GM13977 (cell line): Measurements from ENCODE around the gene MOCS2.

Experiments used
- DNase-seq: peaks from one replicate; pipeline ENCODE4 v3.0.0; 2012; ENCODE audit warnings: low spot score
- in situ Hi-C: fragments of 300-500 bp; cut with MboI; formaldehyde crosslinking; loops from one replicate; pipeline ENCODE4 v1.12.0; 2022; ENCODE audit warnings: low sequenced_read_pairs, low pct_unique_long_range_greater_than_20kb, mixed read lengths, inconsistent platforms; ENCODE audit not compliant: unreplicated experiment
- TF ChIP-seq, protein P1 (sequence below): IDR thresholded peaks from 2 replicates; pipeline ENCODE4 v1.5.1; 2012; ENCODE audit warnings: mild to moderate bottlenecking, control low read depth; ENCODE audit not compliant: insufficient read depth; ENCODE audit errors: extremely low read depth, missing control alignments

MOCS2 gene

DNA sequence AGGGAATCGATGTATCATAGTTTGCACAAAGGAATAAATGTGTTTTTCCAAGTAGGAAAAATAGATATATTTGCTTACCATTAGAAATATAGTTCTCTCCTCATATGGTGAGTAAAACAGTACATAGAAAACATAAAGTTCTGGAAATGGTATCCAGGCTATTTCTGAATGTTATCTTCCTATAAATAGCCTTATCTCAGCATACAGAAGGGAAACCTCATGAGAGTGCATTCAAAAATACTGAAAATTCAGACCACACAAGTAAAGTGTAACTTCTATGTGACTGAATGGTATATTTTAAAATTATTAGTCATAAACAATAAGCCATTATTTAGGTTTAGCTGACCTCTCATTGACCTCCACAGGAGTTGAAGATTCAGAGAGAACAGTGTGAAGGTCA is 43.5 kb downstream of the MOCS2 start:
- in situ Hi-C loops = no loop called here

DNA sequence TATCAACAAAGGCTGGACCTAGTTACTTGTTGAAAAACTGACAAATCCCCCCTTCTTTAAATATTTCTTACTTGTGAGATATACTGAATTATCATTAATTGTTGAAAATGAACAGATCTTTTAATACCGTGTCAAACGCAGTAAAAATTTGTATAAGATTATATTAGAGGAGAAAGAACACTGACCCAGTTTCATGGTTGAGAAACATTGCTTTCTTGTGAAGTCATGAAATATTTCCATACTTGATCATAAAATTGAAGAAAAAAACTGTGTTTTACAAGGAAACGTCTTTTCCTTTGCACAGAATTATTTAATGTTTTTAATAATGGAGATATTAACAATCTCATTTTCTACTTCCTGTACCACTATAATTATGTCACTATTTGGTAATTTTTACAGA is 45.8 kb downstream of the MOCS2 start:
- in situ Hi-C loops = no loop called here
- TF ChIP-seq, protein P1, sequence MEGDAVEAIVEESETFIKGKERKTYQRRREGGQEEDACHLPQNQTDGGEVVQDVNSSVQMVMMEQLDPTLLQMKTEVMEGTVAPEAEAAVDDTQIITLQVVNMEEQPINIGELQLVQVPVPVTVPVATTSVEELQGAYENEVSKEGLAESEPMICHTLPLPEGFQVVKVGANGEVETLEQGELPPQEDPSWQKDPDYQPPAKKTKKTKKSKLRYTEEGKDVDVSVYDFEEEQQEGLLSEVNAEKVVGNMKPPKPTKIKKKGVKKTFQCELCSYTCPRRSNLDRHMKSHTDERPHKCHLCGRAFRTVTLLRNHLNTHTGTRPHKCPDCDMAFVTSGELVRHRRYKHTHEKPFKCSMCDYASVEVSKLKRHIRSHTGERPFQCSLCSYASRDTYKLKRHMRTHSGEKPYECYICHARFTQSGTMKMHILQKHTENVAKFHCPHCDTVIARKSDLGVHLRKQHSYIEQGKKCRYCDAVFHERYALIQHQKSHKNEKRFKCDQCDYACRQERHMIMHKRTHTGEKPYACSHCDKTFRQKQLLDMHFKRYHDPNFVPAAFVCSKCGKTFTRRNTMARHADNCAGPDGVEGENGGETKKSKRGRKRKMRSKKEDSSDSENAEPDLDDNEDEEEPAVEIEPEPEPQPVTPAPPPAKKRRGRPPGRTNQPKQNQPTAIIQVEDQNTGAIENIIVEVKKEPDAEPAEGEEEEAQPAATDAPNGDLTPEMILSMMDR = no peak
- no peak for DNase-seq

More for the DNA sequence above, 43.5 kb downstream of the MOCS2 start:
- TF ChIP-seq, protein P1 = no peak
- DNase-seq = no peak

DNA sequence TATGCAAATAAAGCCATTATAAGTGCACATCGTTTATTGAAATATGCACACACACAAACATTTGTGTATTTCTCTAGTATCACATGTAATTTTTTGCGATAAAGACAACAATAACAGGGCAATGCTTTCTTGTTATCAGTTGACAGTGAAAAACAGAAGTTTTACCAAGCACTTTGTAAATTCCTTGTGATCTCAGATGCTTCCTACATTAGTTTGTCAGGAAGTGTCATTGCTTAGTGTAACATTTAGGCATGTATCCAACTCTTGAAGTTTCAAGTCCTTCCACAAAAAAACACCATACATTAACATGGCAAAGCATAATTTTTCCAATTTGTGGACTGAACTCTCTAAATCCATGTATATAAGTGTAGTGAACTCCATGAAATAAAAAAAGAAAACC is 46.4 kb downstream of the MOCS2 start:
- in situ Hi-C loops = no loop called here
- DNase-seq = no peak
- TF ChIP-seq, protein P1 = no peak

DNA sequence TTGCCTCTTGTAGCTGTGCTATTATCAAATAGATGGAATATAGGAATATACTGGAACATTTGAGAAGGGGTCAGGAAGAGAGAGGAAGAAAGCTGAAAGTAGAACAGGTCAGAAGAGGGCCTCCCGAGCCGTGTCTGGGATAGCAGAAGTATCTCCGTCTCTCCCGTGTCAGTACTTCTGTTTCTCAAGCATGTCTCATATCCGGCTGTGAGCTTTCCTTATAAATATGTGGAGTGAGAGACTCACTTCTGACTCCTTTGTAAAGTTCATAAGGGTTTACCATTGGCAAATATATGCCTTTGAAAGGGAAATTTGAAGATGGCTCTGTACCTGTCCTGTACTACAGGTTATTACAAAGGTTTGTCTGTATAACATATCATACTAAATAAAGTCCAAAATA is 50.3 kb downstream of the MOCS2 start:
- in situ Hi-C loops = no loop called here
- TF ChIP-seq, protein P1 = no peak
- DNase-seq = no peak

DNA sequence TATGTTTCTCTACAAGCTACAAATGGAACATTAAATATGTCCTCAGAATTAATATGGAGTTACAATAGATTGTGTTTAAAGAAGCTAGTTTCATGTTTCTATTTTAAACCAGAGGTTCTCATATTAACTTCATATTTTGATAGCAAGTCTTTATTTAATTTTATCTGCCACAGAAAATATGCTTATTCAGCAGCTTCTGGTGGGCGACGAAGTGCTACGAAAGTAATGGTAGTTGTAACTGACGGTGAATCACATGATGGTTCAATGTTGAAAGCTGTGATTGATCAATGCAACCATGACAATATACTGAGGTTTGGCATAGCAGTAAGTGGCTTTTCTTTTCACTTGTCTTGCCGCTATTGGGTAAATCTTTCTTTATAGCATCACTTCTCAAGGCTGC is 54.2 kb downstream of the MOCS2 start:
- TF ChIP-seq, protein P1 = no peak
- no peak for DNase-seq
- in situ Hi-C loops = no loop called here

DNA sequence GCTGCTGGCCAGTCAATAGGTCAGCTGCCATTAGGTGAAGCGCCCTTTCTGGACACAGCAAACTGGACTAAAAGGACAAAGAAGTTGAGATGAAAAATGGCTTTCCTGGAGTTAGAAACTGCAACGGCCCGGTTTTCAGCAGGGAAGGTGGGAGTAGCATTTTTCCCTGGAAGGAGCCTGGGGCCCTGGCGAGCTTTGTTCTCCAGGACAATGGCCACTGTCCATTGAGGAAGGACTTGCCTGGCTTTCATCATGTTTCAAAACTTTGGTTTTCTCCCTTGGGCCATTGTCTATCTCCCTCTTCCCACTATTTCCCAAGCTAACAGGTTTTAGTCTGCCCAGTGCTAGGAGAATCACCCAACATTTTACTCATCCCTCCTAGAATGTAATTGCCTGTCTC is 56.2 kb downstream of the MOCS2 start:
- in situ Hi-C loops = no loop called here
- no peak for DNase-seq
- TF ChIP-seq, protein P1 = no peak

DNA sequence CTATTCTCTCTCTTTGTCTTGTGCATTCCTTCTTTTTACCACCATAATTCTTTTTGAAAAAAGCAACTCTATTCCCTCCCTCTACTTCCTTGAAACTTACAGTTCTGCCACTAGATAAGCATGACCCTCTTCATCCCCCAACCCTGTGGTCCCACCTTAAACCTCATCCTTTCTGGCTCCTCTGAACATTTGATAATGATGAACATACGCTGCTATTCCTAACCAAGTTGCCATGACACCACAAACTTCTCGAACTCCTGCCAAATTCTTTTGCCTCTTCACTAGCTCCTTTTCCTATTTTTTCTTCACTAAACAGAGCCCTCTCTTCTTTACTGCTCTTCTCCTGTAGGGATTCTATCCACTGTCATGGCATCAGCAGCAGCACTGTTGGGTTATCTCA is 57.1 kb downstream of the MOCS2 start:
- TF ChIP-seq, protein P1 = no peak
- in situ Hi-C loops = no loop called here
- DNase-seq = no peak
